ENCODE data around the gene LIAS. TPM values are rescaled to one million over a fixed set of nuclear protein-coding genes. Genes with fewer than 3 reads are reported as not detected.
"Not testable (repeated sequence)": the region's sequence is repeated elsewhere in the genome, so short reads cannot be mapped to it uniquely, and the experiment has no call there.

LIAS gene
- polyA plus RNA-seq, 5 donors = 25.1 to 39.1 (median 30.5) TPM

DNA sequence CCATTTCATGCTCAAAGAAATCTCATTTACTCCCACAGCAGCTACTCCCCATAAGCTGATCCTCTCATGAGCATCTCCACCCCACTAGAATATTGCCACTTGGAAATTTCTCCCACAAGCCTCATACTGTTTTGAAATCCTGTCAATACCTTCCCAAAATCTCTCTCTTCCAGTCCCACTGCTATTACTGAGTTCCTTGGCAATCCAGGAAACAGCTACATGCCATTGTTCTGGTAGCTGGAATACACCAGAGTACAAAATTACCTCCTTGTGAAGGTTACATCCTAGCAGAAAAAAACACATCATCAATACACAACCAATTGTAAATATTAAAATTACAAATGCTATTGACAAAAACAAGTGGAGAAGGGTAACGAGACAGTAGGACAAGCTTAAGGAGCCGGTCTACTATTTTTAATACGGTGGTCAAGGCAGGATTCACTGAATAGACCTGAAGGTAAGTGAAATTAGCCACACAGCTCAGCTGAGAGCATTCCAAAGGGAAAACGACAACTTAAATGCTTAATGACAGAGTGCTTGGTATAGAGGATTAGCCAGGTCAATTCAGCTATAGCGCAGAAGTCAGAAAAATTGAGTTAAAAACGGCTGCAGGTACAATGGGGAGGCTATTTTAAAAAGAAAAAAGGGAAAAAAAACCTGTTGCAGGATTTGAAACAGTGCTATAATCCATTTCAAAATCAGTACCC is 6.5 kb upstream of the LIAS start:
- DNase-seq = no peak

GRCh38 chr4:39452860-39453587 is 5.8 kb upstream of the LIAS start:
- no peak for DNase-seq

DNA sequence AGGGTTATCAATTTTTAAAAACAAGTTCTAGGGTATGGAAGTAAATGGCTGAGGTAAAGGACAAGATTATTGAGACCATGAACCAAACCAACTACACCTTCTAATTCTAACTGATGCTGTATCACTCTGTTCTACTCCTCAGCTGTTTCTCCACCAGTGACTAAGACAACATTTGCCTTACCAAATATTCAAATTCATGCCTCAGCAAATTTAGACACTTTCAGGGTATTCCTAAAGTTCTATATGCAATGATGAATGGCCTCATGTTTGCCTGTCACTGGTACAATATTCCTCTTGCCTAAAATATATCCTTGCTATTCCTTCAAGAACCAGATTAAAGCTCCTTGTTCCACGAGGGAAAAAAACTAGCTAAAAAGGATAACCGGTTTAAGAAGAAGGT is 5.1 kb upstream of the LIAS start:
- no peak for DNase-seq

DNA sequence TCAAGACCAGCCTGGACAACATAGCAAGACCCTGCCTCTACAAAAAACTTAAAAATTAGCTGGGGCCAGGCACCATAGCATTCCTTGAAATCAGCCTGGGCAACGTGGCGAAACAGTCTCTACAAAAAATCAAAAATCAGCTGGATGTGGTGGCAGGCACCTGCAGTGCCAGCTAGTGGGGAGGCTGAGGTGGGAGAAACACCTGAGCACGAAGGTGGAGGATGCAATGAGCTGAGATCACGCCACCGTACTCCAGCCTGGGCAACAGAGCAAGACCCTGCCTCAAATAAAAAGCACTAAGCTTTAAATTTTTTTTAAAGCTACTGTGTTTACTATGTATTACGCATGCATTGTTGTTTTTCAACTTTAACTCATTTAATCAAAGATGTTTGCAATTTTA is 3.4 kb upstream of the LIAS start:
- no peak for DNase-seq

DNA sequence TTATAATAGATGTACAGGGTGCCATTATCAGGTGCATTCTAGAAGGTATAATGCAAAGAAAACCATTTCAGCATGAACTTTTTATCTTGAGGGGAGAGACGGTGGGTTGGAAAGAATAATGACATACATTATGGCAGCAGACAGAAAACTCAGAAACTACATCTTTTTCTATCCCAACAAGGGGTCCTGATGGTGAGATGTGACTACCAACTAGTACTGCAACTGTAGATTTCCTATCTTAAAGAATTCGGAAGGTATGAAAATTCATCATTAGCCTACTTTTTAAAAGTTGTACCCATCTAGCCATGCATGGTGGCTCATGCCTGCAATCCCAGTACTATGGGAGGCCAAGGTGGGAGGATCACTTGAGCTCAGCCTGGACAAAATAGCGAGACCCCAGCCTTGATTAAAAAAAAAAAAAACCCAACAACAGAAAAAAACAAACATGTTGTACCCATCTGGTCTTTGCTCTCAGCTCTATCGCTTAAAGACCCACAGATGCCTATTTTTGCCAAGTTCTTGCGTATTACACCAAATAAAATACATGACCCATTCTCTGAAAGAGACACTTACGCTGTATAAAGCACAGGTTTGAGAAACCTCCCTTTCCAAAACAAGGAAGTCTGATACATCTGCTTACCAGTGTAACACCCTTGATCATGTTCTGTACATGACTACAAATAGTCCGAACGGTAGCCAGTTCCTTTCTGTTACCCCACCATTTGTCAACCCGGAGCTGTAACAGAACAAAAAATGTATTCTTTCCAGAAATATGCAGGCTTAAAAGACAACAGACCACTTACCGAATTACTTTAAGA is 1.7 kb upstream of the LIAS start:
- DNase-seq = no peak

- not testable (repeated sequence) for DNase-seq
These were observed 723 bp upstream of the LIAS start for GRCh38 chr4:39458161-39458504.

- DNase-seq = no peak
These were observed 6.1 kb downstream of the LIAS start for GRCh38 chr4:39464886-39465501.

GRCh38 chr4:39466747-39467146 is 7.9 kb downstream of the LIAS start:
- no peak for DNase-seq

DNA sequence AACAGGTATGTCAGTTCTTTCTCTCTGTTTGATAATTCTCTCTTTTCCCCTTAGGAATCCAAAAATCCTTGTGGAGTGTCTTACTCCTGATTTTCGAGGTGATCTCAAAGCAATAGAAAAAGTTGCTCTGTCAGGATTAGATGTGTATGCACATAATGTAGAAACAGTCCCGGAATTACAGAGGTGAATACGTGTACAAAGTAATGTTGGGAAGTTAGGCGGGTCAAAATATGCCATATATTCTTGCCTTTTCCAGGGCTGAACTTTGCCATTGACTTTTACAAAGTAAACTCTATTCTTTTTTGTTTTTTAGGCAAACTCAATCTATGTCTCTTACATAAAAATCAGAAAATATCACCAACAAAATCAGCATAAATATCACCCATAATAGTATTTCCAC is 8.6 kb downstream of the LIAS start:
- no peak for DNase-seq

DNA sequence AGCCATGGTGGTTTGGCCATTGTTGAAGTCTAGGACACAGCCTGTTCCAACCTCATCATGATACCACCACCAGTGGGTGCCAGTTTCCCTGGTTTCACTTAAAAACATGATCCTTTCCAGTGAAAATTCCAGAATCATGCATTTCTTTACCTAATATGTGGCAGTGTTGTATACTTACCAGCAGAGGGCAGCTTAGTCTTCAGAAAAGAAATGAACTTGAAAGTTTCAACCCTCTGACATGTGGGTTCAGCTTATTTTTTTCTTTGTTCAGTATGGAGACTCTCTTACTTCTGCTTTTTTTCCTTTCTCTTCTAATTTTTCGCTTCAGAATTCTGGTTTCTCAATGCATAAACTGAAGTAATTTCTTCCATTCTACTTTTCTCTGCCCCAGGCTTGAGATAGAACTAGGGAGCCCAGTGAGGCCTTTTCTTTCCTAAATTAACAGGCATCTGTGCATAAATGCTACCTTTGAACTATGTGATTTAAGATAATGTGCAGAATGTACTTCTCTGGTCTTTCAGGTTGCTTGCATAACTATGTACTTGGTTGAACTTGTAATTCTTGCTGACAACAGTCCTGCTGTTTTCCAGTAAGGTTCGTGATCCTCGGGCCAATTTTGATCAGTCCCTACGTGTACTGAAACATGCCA is 10.7 kb downstream of the LIAS start:
- DNase-seq = peak; percentile 60 to 69

DNA sequence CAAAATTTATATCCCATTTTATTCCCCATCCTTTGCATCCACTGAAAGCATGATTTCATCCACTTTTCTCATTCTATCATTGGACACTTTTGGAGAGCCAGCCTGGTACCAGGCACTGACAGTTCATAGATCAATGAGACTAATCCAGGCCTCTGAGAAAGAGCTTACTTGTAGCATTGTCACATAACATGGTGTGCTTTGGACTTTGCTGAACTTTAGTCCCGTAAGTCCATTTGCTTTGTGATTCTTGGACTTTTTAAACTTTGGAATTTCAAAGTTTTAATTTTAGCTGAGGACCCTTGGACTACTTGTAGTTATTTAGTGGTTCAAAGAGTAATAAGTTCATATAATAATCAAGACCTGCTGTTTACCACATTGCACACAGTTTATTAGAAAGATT is 11.5 kb downstream of the LIAS start:
- DNase-seq = no peak

DNA sequence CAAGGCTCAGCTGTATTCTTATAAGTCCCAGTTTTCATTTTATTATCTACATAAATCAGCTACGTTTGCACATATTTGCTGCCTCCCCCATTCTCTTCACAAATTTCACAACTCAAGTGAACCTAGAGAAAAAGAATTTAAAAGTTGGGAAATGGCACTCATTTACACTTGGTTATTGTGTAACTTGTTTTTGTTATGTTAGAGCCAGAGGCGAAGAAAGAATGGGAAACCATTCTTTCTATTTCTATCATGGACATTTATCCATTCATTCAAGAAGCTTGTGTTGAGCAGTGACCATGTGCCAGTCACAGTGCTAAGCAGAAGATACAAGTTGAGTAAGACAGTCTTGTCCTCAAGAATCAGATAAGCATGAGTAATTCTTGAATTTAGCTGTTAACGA is 13.5 kb downstream of the LIAS start:
- no peak for DNase-seq

- DNase-seq = no peak
These were observed 17.5 kb downstream of the LIAS start for GRCh38 chr4:39476187-39476895.

DNA sequence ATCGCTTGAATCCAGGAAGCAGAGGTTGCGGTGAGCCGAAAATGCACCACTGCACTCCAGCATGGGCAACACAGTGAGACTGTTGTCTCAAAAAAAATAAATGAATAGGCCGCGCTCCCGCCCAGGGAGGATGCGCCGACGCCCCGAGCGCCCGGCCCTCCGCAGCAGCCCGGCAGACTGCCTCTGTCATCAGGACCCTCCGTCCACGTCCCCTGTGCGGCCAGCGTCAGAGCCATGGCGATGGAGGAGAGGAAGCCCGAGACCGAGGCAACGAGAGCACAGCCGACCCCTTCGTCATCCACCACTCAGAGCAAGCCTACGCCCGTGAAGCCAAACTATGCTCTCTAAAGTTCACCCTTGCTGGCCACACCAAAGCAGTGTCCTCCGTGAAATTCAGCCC is 21.4 kb downstream of the LIAS start:
- DNase-seq = no peak

DNA sequence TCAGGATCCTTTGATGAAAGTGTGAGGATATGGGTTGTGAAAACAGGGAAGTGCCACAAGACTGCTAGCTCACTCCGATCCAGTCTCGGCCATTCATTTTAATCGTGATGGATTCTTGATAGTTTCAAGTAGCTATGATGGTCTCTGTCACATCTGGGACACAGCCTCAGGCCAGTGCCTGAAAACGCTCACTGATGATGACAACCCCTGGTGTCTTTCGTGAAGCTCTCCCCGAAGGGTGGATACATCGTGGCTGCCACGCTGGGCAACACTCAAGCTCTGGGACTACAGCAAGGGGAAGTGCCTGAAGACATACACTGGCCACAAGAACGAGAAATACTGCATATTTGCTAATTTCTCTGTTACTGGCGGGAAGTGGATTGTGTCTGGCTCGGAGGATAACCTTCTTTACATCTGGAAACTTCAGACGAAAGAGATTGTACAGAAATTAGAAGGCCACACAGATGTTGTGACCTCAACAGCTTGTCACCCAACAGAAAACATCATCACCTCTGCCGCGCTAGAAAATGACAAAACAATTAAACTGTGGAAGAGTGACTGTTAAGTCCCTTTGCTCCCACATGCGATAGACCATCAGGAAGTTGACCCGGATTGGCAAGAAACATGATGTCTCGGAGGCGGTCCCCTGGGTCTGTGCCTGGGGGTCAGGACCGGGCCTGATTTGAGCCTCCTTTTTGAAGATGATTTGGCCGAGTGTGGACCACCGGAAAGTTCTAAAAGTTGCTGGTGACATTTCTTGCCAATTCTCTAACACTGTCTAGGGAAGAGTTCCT is 22.2 kb downstream of the LIAS start:
- DNase-seq = no peak

DNA sequence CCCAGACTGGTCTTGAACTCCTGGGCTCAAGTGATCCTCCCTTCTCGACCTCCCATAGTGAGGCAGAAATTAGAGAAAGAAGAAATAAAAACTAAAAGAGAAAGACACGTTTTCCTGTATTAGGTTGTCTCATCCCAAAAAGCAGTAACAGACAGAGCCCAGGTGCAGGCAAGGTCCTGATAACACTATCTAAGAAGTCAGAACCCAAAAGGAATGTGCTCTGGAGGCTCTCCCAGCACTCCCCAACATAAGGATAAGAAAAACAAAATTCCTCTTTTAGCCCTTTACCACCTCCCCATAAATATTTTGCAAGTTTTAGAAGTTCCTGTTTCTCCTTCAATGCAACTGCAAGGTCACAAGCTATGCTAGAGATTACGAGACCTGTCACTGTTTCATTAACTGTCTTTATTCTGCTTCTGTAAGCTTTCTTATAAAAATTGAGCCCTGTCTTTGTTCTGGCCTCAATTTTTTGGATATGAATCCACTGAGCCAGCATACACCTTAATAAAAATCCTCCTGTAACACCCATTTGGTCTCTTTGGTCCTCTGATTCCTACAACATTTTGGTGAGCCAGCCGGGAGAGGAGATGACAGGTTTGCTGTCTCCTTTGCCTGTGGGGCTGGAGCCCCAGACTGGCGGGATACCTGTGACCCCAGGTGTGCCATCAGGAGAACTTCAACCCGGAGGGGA is 25.9 kb downstream of the LIAS start:
- no peak for DNase-seq

- no peak for DNase-seq
These were observed 27.5 kb downstream of the LIAS start for GRCh38 chr4:39486221-39486804.

DNA sequence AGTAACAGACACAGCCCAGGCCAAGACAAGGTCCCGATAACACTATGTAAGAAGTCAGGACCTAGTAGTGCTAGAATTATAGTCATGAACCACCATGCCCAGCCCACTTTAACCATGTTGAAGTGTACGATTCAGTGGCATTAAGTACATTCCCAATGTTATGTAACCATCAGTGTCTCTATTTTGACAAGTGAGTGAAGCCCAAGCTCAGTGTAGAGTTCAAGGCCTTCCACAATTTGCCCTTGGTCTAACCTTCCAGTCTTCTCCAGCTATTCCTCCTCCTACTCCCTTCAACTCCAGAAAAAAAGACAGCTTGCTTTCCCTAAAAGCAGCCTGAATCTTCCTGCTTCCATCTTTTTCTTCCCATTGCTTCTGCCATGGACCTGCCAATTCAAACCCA is 31.5 kb downstream of the LIAS start:
- DNase-seq = no peak

- DNase-seq = no peak
These were observed 35.5 kb downstream of the LIAS start for GRCh38 chr4:39494354-39494753.
